Measurements from ENCODE around the gene OTX1.

OTX1 gene

DNA sequence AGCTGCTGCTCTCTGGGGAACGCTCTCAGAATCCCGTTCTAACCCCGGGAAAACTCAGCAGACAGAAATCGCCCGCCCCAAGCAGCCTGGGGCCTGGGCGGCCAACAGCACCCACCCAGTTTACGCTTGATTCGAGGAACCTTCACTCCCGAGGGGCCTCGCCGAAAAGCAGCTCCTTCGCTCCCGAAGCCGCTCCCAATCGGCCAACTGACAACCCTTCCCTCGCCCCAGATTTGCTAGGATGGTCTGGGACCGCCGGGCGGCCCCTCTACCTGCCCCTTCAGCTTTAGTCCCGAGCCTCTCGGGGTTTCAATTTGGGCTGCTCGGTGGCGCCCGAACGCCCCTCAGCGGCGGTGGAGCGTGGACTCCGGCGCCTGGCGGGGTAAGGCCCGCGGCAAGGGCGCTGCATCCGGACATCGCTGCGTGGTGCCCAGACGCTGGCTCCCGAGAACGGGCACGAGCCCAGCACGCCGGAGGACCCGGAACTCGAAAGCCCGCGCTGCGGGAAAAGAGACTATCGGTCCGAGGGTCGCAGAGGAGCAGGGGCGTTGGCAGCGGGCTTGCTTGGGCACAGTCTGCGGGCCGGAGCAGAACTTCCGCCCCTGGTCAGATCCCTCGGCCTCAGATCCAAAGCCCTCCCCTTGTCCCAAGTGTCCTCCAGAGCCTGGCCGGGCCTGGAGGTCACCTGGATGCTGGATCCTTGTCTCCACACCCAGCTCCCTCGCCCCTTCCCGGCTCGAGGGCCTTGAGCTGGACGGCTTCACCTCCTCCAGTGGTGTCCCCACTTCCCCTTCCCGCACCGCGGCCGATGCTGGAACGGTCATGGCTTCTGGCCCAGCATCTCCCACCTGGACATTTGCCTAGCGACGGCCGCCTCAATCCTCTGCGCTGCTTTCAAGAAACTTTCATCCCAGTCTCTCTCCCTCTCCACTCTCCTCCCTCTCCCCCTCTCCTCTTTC, 3.0 kb upstream of the OTX1 start:
- DNase-seq, result peak; percentile 41
- ATAC-seq, result no peak

GRCh38 chr2:63048367-63049171, 2.1 kb upstream of the OTX1 start:
- DNase-seq (peak; percentile 17), ATAC-seq (no peak)

DNA sequence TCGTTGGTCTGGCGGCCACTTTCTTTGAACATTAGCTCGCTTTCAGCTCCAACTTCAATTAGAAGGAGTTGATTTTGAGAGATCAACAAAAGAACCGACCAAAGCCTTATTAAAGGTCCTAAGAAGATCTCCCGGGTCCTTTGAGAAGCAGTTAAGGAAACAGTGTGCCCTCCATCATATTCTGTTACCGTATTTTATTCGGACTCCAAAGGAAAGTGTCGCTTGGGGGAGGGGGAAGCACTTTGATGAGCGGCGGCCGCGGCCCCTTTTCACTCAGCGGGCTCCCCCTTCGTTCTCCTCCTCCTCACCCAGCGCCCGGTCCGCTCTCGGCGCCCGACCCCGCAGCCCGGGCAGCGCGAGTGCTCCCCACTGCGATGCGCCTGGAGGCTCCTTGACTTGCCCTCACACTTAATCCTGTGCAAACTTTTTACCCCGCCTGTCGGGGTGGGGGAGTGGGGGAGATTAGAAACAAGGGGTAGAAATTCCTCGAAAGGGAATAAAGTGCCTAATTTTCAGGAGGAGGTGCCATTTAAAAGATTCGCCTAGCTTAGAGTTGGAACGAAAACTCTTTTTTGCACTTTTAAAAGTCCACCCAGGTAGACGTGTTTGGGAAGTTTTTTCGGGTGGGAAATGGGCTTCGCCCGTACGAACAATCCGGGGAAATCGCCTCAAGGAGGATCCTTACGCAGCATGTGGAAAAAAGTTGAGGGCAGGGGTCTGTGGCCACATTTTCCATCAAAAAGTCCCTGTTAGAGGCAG, 1.2 kb upstream of the OTX1 start:
- DNase-seq (peak; percentile 30), ATAC-seq (no peak)

- DNase-seq (peak; percentile 38), ATAC-seq (peak; percentile 6)
Measured at GRCh38 chr2:63049970-63050333, 678 bp upstream of the OTX1 start.

DNA sequence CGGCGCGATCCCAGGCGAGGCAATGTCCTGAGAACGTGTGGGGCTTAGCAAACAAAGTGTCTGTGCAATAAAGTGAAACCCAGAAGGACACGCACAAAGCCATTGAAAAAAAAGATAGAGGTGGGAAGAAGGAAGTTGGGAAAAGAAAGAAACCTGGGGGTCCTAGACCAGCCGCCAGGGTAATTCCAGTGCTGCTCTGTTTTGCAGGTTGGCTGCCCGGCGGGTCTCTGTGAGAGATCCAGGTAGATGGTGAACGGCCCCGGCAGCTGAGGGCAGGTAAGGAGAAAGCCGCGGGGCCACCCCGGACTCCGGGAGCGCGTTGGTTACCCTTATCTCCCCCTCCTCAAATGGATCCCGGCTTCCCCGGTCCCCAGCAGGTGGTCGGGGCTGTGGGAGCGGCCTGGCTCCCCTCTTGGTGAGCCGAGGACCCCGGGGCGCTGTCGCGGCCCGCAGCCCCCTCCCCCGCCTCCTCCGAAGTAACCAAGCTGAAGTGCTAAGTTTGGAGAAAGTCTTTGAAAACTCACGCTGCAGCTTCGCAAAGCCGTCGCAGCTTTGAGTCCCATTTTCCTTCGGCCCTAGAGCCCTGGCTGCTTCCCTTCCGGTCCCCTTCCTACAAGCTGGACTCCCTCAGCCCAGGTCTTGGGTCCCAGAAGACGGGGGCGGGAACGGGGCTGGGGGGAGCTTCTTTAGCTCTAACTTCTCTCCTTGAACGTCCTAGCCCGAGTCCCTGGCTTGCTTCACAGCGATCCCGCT, 588 bp downstream of the OTX1 start:
- ATAC-seq, result no peak
- DNase-seq, result peak; percentile 8

DNA sequence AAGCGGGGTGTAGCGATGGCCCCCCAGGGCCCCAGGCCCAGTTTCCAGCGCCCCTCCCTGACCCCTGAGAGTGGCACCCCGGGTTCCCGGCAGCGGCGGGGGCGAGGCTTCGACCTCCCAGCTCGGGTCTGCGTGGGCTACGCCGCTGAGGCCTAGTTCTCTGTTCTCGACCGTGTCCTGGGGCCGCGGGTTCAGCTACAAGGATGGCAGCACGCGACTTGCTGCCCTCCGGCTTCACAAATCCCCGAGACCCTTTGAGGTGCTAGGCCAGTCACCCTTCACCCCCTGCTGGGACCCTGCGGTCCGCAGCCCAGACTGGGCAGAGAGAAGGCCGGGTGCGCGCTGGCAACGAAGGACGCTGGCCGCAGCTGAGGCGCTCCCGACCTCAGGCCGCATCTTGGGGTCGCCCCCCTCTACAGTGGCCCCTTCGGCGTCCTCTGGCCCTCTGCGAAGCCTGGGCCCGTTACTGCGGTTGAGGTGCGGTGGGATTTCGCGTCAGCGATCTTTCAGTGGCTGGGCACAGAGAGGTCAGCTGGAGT, 1.2 kb downstream of the OTX1 start:
- ATAC-seq (no peak), DNase-seq (peak; percentile 6)

DNA sequence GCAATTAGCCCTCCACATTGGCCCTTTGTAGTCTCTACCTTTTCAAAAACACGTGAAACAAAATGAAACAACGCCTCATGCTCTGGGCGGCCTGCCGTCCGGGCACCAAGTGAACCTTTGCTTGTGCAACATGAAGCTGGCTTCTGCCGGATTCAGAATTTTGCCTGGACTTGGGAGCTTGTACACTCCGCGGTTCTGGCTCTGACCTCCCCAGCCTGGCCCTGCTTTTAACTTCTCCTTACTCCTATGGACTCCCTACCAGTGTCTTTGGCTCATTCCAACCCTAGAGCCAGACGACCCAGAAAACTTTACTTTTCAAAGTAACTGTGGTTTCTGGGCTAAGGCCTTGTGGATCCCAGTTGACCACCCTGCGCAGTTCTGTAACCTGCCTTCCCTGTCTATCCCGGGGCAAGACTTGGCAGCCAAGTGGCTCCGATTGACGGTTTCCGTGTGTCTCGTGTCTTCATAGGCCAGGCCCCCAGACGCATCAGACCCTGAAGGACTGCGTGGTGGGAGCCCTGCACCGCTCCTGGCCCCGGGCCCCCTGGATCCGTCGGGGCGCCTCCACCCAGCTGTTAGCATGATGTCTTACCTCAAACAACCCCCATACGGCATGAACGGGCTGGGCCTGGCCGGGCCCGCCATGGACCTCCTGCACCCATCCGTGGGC, 1.9 kb downstream of the OTX1 start:
- peak; percentile 6 for DNase-seq
- no peak for ATAC-seq

DNA sequence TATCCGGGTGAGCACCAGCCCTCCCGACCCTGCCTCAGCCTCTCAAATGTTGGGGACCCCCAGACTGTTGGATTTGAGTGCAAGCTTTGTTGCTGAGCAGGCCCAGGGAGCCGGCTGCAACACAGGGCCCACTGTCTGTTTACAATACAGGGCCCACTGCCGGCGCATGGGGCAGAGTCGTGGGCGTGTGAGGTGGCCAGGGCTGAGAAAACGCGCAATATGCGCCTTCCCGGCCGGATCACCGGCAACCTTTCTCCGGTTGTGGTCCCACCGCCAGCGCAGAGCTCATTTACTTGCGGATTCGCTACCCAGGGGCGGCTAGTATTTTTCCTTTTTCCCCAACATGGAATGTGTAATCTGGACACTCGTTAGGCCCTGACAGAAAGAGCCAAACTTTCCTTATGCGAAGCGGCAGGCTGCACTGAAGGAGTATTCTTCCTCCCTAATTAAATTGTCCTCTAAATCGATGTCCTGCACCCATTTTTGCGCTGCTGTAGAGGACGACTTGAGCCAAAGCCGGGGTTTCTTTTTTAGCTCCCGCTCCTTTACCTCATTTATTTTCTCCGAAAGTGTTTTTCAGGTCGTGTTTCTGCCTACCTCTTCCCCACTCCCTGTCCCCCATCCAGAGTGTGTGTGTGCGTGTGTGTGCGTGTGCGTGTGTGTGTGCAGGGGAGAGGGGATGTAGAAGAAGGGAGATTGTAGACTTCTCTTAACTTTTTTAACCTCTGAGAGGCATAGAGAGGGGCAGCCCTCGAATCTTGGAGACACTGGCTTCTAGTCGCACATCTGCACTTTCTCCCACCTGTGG, 2.7 kb downstream of the OTX1 start:
- ATAC-seq (no peak), DNase-seq (peak; percentile 9)

GRCh38 chr2:63053889-63054602, 3.4 kb downstream of the OTX1 start:
- DNase-seq (peak; percentile 62), ATAC-seq (no peak)

DNA sequence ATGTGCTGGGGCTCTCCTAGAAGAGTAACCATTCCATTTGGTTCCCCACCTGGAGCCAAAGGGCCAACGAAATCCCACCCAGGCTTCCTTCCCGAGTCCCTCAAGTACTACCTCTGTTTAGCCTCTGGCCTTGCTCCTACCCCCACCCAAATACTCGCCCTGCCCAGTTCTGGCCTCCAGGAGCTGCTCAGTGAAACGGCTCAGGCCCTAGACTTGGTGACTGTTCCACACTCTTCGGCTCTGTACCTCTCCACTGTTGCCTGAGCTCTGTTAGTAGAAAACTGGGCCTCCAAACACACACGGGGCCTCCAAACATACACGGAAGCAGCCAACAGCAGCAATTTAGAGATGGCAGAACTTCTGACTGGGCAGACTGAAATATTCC, 4.2 kb downstream of the OTX1 start:
- DNase-seq (no peak), ATAC-seq (no peak)

GRCh38 chr2:63055226-63056106, 4.8 kb downstream of the OTX1 start:
- no peak for ATAC-seq

DNA sequence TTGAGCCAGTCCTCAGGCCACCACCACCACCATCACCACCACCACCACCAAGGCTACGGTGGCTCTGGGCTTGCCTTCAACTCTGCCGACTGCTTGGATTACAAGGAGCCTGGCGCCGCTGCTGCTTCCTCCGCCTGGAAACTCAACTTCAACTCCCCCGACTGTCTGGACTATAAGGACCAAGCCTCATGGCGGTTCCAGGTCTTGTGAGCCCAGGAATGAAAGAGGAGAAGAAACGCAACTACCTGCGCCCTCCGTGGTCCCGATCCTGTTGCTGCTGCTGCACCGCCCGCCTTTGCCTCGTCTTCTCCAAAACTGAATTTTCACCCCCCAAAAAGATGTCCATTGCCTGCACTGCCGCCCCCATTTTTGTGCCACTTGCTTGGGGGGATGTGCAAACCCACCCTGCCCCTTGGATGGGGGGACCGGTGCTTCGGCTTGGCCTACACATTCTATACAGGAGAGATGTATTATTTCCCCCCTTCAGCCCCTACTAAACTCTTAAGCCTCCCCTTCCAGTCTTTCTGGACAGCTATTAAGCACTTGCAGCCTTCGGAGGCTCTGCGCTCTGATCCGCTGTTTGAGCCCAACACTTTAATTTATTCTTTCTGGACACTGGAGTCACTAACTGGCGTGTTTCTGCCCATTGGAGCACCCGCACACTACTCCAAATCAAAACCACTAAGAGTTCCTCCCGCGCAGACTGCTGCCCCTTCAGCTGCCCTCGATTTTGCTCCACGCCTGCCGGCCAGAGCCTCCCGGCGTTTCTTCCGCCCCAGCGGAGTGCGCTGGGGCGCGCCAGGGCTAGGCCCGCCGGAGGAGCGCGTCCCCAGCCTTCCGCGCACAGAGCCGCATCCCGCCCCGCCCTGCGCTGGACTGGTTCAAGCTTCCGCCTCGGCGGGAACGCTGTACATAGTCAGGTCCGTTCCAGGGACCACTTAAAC, 5.7 kb downstream of the OTX1 start:
- DNase-seq, result peak; percentile 43

More at GRCh38 chr2:63055226-63056106, 4.8 kb downstream of the OTX1 start:
- peak; percentile 21 for DNase-seq

GRCh38 chr2:63057249-63058143, 6.9 kb downstream of the OTX1 start:
- ATAC-seq, result no peak
- DNase-seq, result no peak

More for the DNA sequence above, 5.7 kb downstream of the OTX1 start:
- no peak for ATAC-seq

- ATAC-seq (no peak), DNase-seq (peak; percentile 7)
Measured at GRCh38 chr2:63058144-63058920, 7.7 kb downstream of the OTX1 start.
